WI38 (cell line): ENCODE results near the gene KANK2.

Source experiments
- H3K4me3 ChIP-seq: 2 replicates; pipeline ENCODE4 v1.5.1; 2011; ENCODE audit warnings: low read depth, mild to moderate bottlenecking, control low read depth, low read length
- TF ChIP-seq, protein P1 (sequence below): IDR thresholded peaks from 2 replicates; pipeline ENCODE4 v1.5.1; 2012; ENCODE audit warnings: low read depth, mild to moderate bottlenecking, control low read depth, low read length

The KANK2 gene

DNA sequence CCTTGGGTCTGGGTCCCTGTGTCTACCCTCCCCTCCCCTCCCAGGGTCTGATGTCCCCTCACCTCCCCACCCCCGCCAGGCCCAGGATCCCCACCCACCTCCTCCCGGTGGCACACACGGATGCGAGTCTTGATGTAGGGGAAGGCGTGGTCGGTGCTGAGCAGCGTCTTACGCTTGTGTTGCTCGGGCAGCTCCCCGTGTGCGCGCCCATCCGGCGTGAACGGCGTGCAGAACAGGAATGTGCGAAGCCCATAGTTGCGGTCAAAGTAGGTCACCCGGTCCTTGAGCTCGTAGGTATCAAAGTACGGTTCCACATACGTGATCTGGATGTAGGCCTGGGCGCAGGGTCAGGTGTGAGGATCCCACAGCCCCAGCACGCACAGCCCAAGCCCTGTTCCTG is 4.4 kb upstream of the KANK2 start:
- TF ChIP-seq, protein P1, sequence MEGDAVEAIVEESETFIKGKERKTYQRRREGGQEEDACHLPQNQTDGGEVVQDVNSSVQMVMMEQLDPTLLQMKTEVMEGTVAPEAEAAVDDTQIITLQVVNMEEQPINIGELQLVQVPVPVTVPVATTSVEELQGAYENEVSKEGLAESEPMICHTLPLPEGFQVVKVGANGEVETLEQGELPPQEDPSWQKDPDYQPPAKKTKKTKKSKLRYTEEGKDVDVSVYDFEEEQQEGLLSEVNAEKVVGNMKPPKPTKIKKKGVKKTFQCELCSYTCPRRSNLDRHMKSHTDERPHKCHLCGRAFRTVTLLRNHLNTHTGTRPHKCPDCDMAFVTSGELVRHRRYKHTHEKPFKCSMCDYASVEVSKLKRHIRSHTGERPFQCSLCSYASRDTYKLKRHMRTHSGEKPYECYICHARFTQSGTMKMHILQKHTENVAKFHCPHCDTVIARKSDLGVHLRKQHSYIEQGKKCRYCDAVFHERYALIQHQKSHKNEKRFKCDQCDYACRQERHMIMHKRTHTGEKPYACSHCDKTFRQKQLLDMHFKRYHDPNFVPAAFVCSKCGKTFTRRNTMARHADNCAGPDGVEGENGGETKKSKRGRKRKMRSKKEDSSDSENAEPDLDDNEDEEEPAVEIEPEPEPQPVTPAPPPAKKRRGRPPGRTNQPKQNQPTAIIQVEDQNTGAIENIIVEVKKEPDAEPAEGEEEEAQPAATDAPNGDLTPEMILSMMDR = no peak

DNA sequence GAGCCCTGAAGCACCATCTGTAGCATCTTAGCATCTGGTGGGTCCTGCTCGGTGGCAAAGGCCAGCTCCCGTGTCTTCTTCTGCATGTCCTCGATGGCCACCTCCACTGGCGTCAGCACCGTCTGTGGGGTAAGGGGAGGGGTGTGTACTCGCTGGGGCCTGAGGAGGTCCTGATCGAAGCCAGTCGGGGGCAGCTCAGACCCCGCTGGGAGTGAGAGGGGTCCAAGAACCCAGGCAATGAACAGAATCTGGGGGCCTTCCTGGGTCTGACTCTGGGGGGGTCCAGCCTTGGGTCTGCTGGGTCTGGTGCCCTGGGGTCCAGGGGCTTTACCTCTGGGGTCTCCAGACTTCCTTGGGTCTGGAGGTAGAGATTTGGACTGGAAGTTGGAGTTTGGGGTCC is 3.6 kb upstream of the KANK2 start:
- no peak overlapping the region for H3K4me3 ChIP-seq
- TF ChIP-seq, protein P1 = no peak

More for the DNA sequence above, 4.4 kb upstream of the KANK2 start:
- H3K4me3 ChIP-seq = no peak overlapping the region

DNA sequence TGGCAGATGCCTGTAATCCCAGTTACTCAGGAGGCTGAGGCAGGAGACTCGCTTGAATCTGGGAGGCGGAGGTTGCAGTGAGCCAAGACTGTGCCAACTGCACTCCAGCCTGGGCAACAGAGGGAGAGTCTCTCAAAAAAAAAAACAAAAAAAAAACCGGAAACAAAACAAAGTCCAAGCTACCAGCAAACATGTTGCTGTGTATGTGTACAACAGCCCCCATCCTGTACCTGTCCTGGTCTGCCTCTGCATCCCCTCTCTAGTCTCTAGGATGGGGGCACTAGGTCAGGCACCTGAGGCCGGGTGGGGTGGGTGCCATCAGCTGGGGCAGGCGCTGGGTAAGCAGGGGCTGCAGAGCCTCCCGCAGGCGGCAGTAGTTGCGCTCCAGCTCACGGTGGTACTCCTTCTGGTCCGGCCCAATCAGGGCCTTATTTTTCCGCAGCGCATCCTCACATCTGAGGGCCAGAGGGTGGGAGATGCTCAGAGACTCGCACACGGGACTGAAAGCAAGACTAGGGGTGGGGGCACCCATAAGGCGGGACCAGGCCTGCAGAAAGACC is 2.8 kb upstream of the KANK2 start:
- TF ChIP-seq, protein P1 = no peak
- H3K4me3 ChIP-seq = no peak overlapping the region

DNA sequence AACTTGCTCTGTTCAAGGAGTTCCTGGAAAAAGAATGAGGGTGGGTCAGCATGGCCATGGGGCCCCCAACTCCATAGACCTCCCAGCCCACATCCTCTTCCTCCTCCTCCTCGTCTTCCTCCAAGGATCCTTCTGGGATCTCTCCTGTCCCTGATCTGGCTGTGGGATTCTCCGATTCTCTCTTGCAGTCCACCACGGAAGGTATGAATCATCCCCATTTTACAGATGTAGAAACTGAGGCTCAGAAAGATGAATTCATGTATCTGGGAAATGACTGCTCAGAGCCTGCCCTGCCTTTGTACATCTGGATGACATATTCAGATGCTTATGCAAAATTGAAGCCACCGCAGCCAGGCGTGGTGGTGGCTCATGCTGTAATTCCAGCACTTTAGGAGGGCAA is 2.2 kb upstream of the KANK2 start:
- TF ChIP-seq, protein P1 = no peak

DNA sequence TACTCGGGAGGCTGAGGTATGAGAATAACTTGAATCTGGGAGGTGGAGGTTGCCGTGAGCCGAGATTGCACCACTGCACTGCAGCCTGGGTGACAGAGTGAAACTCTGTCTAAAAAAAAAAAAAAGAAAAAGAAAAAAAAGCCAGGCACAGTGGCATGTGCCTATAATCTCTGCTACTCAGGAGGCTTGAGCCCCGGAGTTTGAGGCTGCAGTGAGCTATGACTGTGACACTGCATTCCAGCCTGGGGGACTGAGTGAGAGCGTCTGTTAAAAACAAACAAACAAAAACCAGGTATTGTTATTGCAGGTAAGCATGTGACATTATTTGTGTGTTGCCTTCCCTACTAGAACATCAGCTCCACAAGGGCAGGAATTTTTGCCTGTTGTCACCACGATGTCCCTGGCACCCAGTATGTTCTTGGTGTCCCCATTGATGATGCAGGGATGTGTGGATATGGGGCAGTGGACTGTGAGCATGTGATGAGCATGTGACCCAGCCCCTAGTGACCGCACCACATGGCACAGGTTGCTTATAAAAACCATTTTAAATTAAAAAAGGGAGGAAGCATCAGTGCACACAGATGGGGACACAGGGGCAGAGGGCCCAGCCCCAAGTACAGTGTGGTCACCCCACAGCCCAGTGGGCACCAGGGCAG is 1.6 kb upstream of the KANK2 start:
- TF ChIP-seq, protein P1 = no peak
- H3K4me3 ChIP-seq = no peak overlapping the region

More for the DNA sequence above, 2.2 kb upstream of the KANK2 start:
- H3K4me3 ChIP-seq = no peak overlapping the region

DNA sequence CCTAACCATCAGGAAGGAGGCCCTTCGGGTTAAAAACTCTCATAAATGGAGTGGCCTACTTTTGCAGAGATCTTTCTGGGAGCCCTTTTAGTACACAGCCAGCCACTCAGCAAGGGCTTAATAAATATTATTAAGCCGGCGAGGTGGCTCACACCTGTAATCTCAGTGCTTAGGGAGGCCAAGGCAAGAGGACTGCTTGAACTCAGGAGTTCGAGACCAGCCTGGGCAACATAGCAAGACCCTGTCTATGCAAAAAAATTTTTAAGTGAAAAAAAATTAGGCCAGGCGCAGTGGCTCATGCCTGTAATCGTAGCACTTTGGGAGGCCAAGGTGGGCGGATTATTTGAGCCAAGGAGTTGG is 810 bp upstream of the KANK2 start:
- TF ChIP-seq, protein P1 = no peak
- H3K4me3 ChIP-seq = peak overlapping the region; percentile 88; the same call in 1 of the 2 replicates

DNA sequence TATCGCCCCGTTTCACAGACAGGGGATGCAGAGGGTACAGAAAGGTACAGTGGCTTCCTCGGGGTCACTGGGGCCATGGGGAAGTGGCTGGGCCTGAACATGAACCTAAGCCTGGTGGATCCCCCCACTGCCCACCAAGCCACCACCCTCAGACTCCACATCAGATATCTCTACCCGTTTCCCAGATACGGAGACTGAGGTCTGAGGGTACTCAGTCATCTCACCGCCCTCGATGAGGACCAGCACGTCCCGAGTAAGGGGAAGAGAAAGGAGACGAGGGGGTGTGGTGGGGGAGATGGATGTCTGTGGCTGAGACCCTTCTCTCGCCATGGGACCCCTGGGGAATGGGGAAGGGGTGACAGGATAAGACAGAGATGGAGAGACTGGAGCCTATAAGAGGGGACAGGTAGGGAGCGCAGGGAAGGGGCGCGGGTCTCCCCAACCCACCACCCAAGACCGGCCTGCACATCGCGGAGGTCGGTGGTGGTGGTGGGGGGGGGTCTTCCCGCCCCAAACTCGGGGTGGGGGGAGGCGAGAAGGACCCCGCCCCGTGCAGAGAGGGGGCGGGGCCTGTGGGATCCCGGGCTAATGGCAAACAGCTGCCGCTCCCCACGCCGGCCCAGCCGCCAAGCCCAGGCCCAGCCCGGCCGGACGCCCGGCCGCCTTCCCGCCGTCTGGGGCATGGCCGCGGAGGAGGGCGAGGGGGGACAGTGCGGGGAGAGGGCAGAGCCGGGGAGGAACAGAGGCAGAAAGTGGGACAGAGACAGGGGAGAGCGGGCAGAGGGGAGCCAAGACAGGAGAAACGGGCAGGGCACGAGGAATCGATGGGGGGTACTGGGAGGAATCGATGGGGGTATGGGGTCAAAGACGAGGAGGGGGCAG is 698 bp downstream of the KANK2 start:
- peak overlapping the region; percentile 88 for H3K4me3 ChIP-seq
- TF ChIP-seq, protein P1 = no peak
